ENCODE measurements around the gene C2orf72. TPM values are rescaled to one million over a fixed set of nuclear protein-coding genes. Genes with fewer than 3 reads are reported as not detected.
A peak's percentile ranks its signal among the peaks of the same experiment; 100 is the strongest.
"Not testable (repeated sequence)": the region's sequence is repeated elsewhere in the genome, so short reads cannot be mapped to it uniquely, and the experiment has no call there.

C2orf72 gene
- total RNA-seq, 1 experiment from 2014 or later: 0.75 TPM

GRCh38 chr2:231013820-231014219 is 23.5 kb upstream of the C2orf72 start:
- DNase-seq (ENCODE audit: low spot score): no peak

GRCh38 chr2:231015478-231015877 is 21.8 kb upstream of the C2orf72 start:
- DNase-seq (ENCODE audit: low spot score): no peak

GRCh38 chr2:231015926-231016325 is 21.4 kb upstream of the C2orf72 start:
- DNase-seq (ENCODE audit: low spot score): no peak

GRCh38 chr2:231016566-231017230 is 20.6 kb upstream of the C2orf72 start:
- no peak for DNase-seq (ENCODE audit: low spot score)

- peak; percentile 60 for DNase-seq (ENCODE audit: low spot score)
These were observed 20.1 kb upstream of the C2orf72 start for GRCh38 chr2:231017231-231017598.

GRCh38 chr2:231018184-231018583 is 19.1 kb upstream of the C2orf72 start:
- DNase-seq (ENCODE audit: low spot score): no peak

GRCh38 chr2:231025059-231025458 is 12.3 kb upstream of the C2orf72 start:
- not testable (repeated sequence) for DNase-seq (ENCODE audit: low spot score)

- DNase-seq (ENCODE audit: low spot score): no peak
These were observed 8.4 kb upstream of the C2orf72 start for GRCh38 chr2:231028889-231029288.

- no peak for DNase-seq (ENCODE audit: low spot score)
These were observed 7.8 kb upstream of the C2orf72 start for GRCh38 chr2:231029563-231029962.

- no peak for DNase-seq (ENCODE audit: low spot score)
These were observed 6.6 kb upstream of the C2orf72 start for GRCh38 chr2:231030725-231031124.

- no peak for DNase-seq (ENCODE audit: low spot score)
These were observed 4.7 kb upstream of the C2orf72 start for GRCh38 chr2:231032575-231033140.

- DNase-seq (ENCODE audit: low spot score): no peak
These were observed 3.9 kb upstream of the C2orf72 start for GRCh38 chr2:231033147-231034132.

- DNase-seq (ENCODE audit: low spot score): no peak
These were observed 2.9 kb upstream of the C2orf72 start for GRCh38 chr2:231034291-231034882.

GRCh38 chr2:231036131-231036530 is 1.2 kb upstream of the C2orf72 start:
- no peak for DNase-seq (ENCODE audit: low spot score)

- DNase-seq (ENCODE audit: low spot score): no peak
These were observed 681 bp upstream of the C2orf72 start for GRCh38 chr2:231036578-231037106.

GRCh38 chr2:231037731-231038482 is 584 bp downstream of the C2orf72 start:
- no peak for DNase-seq (ENCODE audit: low spot score)

- DNase-seq (ENCODE audit: low spot score): no peak
These were observed 1.4 kb downstream of the C2orf72 start for GRCh38 chr2:231038483-231039293.

- no peak for DNase-seq (ENCODE audit: low spot score)
These were observed 2.0 kb downstream of the C2orf72 start for GRCh38 chr2:231039294-231039664.

GRCh38 chr2:231039821-231040364 is 2.6 kb downstream of the C2orf72 start:
- DNase-seq (ENCODE audit: low spot score): no peak

- DNase-seq (ENCODE audit: low spot score): no peak
These were observed 3.9 kb downstream of the C2orf72 start for GRCh38 chr2:231041061-231041689.
